Heart left ventricle (tissue), 16 donors: ENCODE results near the gene PACS1. TPM values are rescaled to one million over a fixed set of nuclear protein-coding genes. Genes with fewer than 3 reads are reported as not detected.
A peak's percentile ranks its signal among the peaks of the same experiment; 100 is the strongest.

Experiments
- ATAC-seq, 4 donors: fragments of 200-7000 bp; cut with Tn5 transposase; one replicate each; pipeline ENCODE4 v1.9.1; 2020 to 2022; ENCODE audit warnings: moderate library complexity in 4 of 4, mild to moderate bottlenecking in 3 of 4, moderate number of reproducible peaks in 1 of 4
- DNase-seq, 5 donors: peaks; one replicate each; pipeline ENCODE4 v3.0.0-alpha.2; 2020
- H3K27ac ChIP-seq, 12 donors: fragments of 200-600 bp; sonication (generic) in 4 of 12; one replicate each; pipeline versions ENCODE4 v1.5.0 to v1.8.0; 2016 to 2022; ENCODE audit warnings: mild to moderate bottlenecking in 2 of 12
- H3K27me3 ChIP-seq, 9 donors: fragments of 200-600 bp; sonication (generic) in 2 of 9; one replicate each; pipeline versions ENCODE4 v1.5.1 to v1.8.0; 2016 to 2022; ENCODE audit warnings: mild to moderate bottlenecking in 3 of 9
- H3K36me3 ChIP-seq, 9 donors: fragments of 200-600 bp; sonication (generic) in 2 of 9; one replicate each; pipeline versions ENCODE4 v1.5.0 to v1.8.0; 2018 to 2022; ENCODE audit warnings: mild to moderate bottlenecking in 2 of 9
- H3K4me1 ChIP-seq, 12 donors: fragments of 200-600 bp; sonication (generic) in 4 of 12; one replicate each; pipeline versions ENCODE4 v1.5.0 to v1.8.0; 2016 to 2022; ENCODE audit warnings: mild to moderate bottlenecking in 3 of 12
- H3K4me3 ChIP-seq, 12 donors: fragments of 200-600 bp; sonication (generic) in 4 of 12; one replicate each; pipeline versions ENCODE4 v1.5.0 to v1.8.0; 2017 to 2022; ENCODE audit warnings: mild to moderate bottlenecking in 9 of 12, moderate library complexity in 4 of 12
- H3K9me3 ChIP-seq, 12 donors: fragments of 200-600 bp; sonication (generic) in 4 of 12; one replicate each; pipeline versions ENCODE4 v1.5.0 to v1.8.0; 2016 to 2022; ENCODE audit warnings: mild to moderate bottlenecking in 1 of 12
- POLR2A ChIP-seq, 2 donors: fragments of 450-650 bp; IDR thresholded peaks; one replicate each; pipeline ENCODE4 v1.6.1; 2017; ENCODE audit warnings: antibody characterized with exemption in 2 of 2, mild to moderate bottlenecking in 2 of 2, moderate library complexity in 2 of 2
- WGBS, 4 donors: extraction: QIAGEN DNeasy Blood & Tissue Kit in 2 of 4; methylation state at CpG; one replicate each; pipeline versions ENCODE4 v1.1.5 to v1.1.7; 2013 to 2018; 5-methylcytosine and 5-hydroxymethylcytosine counted together
- intact Hi-C, 10 donors: fragments of 100-400 bp; cut with DNase I; formaldehyde crosslinking; loops; one replicate each; pipeline versions ENCODE4 v1.11.1 to v1.14.2; 2022
- polyA plus RNA-seq, 2 donors: library from polyadenylated mRNA; stranded (reverse); fragments of 200-250 nt; gene quantifications; one replicate each; pipeline ENCODE4 v1.2.3, GENCODE V29; 2013
- total RNA-seq, 9 donors: library from RNA; depleted of rRNA in 2 of 9; stranded (reverse); fragments of >200 nt in 2 of 9; fragmentation: NEBNext Ultra II Directional in 3 of 9; extraction: Animal tissue kit (Norgen Biotek cat#: 25700) in 3 of 9; gene quantifications; one replicate each; pipeline versions ENCODE4 v1.1.0 to v1.2.4, GENCODE V29; 2016 to 2023
- TF ChIP-seq, protein P1 (sequence below), 12 donors: fragments of 200-600 bp; sonication (generic) in 4 of 12; IDR thresholded peaks; one replicate each; pipeline versions ENCODE4 v1.5.0 to v1.8.0; 2018 to 2022; ENCODE audit warnings: antibody characterized with exemption in 12 of 12, mild to moderate bottlenecking in 5 of 12
- donor health status: ischemic (EF 13 %, LVEDD 7.1; RV severe dilation, severe dysfunction).
- donor health status: healthy with polysubstance abuse.
- donor health status: DM: no; HTN: yes; CAD: no.
- donor health status: DM: no; HTN: no; CAD: no.
- donor health status: ischemic (EF 25% LVEDD 6.9; RV normal size, moderate dysfunction).
- donor health status: ischemic (EF 25% LVEDD 5.7; RV mildly dilated, moderate dysfunction).
- donor health status: healthy.
- donor health status: DM: yes; HTN: yes; CAD: no.
- donor health status: ischemic (EF 35%, LVEDD 5.7; RV mildly dilated, moderate dysfunction).
- donor health status: nonischemic (EF 11% LVEDD 7.7; RV severe dilation, severe dysfunction).
- donor health status: DM: yes; HTN: yes; CAD: no.
- donor health status: PGD.
- donor health status: ischemic (EF 29% LVEDD 5.4; RV normal size, mild dysfunction).
- donor health status: nonischemic (EF 23%, LVEDD 6.1; RV moderate dilation, normal function).

PACS1 gene
- total and polyA plus RNA-seq, 11 donors, result 30.6 to 151 (median 89.8) TPM

DNA sequence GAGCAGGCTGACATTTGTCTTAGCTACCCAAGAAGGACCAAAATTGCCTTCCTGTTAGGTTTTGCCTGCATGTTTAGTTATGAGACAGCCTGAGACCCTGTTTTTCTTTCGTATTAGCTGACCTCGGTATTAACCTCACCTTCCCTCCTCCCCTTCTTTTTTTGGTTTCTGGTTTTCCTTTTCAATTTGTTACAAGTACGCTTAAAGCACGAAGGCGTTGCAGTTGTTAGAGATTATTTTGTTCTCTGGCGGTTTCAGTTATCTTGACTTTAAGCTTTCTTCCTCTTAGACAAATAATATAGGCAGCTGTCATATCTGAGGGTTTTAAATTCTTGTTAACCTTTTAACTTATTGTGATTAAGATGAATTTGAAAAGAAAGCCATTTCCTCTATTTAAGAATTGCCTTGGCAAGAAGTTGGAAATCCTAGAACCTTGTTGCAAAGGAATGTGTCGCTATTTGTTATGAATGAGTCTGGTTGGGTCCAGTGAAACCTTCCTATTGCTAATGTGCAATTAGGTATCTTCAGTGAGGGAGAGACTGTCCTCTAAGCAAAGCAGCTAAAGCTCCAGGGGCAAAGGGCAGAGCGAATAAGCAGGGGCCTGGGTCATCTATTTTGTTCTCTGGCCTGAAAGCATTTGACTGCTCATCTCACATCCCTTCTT lies 45.7 kb downstream of the PACS1 start:
- H3K9me3 ChIP-seq, result no peaks in the 10 kb centered on the region
- H3K4me1 ChIP-seq, result peaks cover 6 to 99% (median 52%) of the 10 kb centered on the region in 12 donors
- DNase-seq (no peak), ATAC-seq (no peak)
- TF ChIP-seq, protein P1, sequence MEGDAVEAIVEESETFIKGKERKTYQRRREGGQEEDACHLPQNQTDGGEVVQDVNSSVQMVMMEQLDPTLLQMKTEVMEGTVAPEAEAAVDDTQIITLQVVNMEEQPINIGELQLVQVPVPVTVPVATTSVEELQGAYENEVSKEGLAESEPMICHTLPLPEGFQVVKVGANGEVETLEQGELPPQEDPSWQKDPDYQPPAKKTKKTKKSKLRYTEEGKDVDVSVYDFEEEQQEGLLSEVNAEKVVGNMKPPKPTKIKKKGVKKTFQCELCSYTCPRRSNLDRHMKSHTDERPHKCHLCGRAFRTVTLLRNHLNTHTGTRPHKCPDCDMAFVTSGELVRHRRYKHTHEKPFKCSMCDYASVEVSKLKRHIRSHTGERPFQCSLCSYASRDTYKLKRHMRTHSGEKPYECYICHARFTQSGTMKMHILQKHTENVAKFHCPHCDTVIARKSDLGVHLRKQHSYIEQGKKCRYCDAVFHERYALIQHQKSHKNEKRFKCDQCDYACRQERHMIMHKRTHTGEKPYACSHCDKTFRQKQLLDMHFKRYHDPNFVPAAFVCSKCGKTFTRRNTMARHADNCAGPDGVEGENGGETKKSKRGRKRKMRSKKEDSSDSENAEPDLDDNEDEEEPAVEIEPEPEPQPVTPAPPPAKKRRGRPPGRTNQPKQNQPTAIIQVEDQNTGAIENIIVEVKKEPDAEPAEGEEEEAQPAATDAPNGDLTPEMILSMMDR (IDR thresholded peaks at IDR 0.05), result no peak
- TF ChIP-seq POLR2A (IDR thresholded peaks at IDR 0.05), result no peak
- no peaks in the 10 kb centered on the region for H3K36me3 ChIP-seq
- H3K27me3 ChIP-seq, result no peaks in the 10 kb centered on the region
- peak overlapping the region in 1 of 12 donors; percentile 82 for H3K27ac ChIP-seq
- intact Hi-C loops, result loop anchor here in 3 of 10 donors (5.0 kb wide), 1 partner anchor 43 kb away; the partner anchor contains the start of gene PACS1 (in 3 of the 3)
- WGBS, 4 donors, result 59 to 72% (median 70%) methylated on average over 8 of the region's 8 CpGs
- H3K4me3 ChIP-seq, result peak overlapping the region in 1 of 12 donors; percentile 2

DNA sequence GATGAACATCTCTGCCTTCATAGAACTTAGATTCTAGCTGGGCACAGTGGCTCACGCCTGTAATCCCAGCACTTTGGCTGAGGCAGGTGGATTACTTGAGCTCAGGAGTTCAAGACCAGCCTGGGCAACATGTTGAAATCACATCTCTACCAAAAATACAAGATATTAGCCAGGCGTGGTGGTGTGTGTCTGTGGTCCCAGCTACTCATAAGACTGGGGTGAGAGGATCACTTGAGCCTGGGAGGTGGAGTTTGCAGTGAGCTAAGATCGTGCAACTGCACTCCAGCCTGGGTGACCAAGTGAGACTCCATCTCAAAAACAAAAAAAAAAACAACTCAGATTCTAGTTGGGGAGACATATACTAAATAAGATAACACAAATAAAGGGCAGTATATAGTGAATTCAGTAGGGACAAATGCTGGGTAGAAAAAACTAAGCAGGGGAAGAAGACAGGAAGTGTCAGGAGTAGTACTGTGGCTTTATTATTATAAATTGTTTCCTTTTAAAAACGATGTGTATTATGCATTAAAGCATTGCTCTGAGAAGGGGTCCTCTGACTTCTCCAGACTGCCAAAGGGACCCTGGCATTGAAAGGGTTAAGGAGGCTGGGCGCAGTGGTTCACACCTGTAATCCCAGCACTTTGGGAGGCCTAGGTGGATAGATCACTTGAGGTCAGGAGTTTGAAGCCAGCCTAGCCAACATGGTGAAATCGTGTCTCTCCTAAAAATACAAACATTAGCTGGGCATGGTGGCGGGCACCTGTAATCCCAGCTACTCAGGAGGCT lies 46.7 kb downstream of the PACS1 start:
- H3K4me1 ChIP-seq, result peaks cover 6 to 90% (median 52%) of the 10 kb centered on the region in 12 donors
- no peaks in the 10 kb centered on the region for H3K36me3 ChIP-seq
- ATAC-seq, result no peak
- TF ChIP-seq, protein P1 (IDR thresholded peaks at IDR 0.05), result no peak
- no peak for TF ChIP-seq POLR2A (IDR thresholded peaks at IDR 0.05)
- no peak overlapping the region for H3K4me3 ChIP-seq
- peaks cover 0 to 5% (median 0%) of the 10 kb centered on the region in 12 donors for H3K9me3 ChIP-seq
- H3K27ac ChIP-seq, result peak overlapping the region in 1 of 12 donors; percentile 82
- H3K27me3 ChIP-seq, result no peaks in the 10 kb centered on the region
- no peak for DNase-seq
- intact Hi-C loops, result loop anchor here in 3 of 10 donors (5.0 kb wide), 1 partner anchor 44 kb away; the partner anchor contains the start of gene PACS1 (in 3 of the 3)
- WGBS, 4 donors, result 67 to 76% (median 72%) methylated on average over 7 of the region's 7 CpGs

DNA sequence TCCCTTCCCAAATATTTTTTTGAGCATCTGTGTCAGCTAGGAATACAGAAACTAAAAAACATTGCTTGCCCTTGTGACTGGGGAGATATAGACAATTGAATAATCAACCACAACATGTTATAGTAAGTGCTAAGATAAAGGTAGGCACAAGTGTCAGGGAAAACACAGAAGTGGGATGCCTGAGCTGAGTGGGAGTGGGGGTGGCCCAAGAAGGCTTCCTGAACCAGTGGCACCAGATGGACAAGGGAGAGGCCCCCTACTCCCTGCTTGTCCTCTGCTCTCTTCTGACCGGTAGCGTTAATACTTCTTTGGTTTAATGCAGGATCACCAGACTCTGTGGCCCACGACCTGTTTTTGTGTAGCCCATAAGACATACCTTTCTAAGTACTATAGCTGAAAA lies 48.8 kb downstream of the PACS1 start:
- Histone ChIP-seq H3K27me3 (no peaks in the 10 kb centered on the region), H3K4me1 (peaks cover 0 to 69% (median 36%) of the 10 kb centered on the region in 12 donors), H3K9me3 (peaks cover 0 to 12% (median 0%) of the 10 kb centered on the region in 12 donors), H3K27ac (peak overlapping the region; percentile 37 to 84 (median 66)), H3K36me3 (no peaks in the 10 kb centered on the region), H3K4me3 (no peak overlapping the region)
- TF ChIP-seq, protein P1 (IDR thresholded peaks at IDR 0.05), result no peak
- TF ChIP-seq POLR2A (IDR thresholded peaks at IDR 0.05), result no peak
- 37 to 50% (median 45%) methylated on average over 3 of the region's 3 CpGs for WGBS, 4 donors
- ATAC-seq, result peak; percentile 15 to 45 (median 31)
- no peak for DNase-seq
- intact Hi-C loops, result loop anchor here in 3 of 10 donors (5.0 kb wide), 1 partner anchor 47 kb away; the partner anchor contains the start of gene PACS1 (in 3 of the 3)
